Middle frontal gyrus (tissue), 1 donor: Measurements from ENCODE around the gene RAI1.

Experiments used
- DNase-seq: peaks from one replicate; pipeline ENCODE4 v3.0.0-alpha.2; 2015; ENCODE audit warnings: low spot score; ENCODE audit errors: extremely low spot score

The RAI1 gene

GRCh38 chr17:17813725-17814095 is 132.5 kb downstream of the RAI1 start:
- no peak for DNase-seq

GRCh38 chr17:17814162-17815061 is 133.2 kb downstream of the RAI1 start:
- no peak for DNase-seq

DNA sequence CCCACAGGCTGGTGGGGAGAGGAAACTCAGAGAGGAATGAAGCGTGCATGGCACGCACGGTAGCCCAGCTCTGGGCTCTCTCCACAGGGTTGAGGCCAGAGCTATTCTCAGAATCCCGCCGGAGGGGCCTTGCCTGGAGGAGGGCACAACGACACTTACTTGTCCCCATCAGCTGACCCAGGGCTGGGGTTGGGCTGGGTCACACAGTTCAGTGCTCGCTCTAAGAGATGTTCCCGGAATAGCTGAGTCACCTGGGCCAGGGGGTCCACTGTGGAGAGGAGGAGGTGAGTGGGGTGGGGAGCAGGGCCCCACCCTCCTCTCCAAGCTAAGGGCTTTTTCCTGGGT is 133.8 kb downstream of the RAI1 start:
- DNase-seq = no peak

DNA sequence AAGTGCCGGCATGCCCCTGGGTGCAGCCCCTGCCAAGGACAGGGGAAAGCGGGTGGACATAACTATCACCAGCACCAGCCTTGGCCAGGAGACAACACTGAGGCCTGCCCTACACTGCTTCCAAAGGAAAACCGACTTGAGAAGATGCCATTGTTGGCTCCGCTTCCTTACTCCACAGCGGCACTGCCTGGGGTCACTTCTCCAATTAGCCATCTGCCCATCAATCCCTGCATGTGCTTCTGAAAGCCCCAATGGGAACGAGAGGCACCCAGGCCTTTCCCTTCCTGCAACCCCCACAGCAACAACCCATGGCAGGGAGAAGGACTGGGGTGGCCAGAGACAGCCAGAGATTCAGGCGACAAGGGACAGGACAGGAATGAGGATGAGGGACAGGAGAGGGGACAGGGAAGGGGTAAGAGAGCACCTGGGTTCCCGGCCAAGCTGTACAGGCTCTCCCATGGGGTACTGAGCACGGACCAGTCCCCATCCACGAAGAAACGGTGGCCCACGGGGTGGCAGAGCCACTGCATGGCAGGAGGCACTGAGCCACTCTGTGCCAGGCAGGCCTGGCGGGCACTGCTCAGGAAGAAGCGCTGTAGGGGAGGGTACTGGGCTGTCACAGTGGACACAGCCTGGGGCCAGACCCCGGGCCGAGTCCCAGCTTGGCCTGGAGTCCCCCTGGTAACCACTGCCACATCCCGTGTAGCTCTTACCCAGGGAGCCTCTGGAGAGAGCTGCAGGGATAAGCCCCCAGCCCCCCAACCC is 134.4 kb downstream of the RAI1 start:
- DNase-seq = no peak

DNA sequence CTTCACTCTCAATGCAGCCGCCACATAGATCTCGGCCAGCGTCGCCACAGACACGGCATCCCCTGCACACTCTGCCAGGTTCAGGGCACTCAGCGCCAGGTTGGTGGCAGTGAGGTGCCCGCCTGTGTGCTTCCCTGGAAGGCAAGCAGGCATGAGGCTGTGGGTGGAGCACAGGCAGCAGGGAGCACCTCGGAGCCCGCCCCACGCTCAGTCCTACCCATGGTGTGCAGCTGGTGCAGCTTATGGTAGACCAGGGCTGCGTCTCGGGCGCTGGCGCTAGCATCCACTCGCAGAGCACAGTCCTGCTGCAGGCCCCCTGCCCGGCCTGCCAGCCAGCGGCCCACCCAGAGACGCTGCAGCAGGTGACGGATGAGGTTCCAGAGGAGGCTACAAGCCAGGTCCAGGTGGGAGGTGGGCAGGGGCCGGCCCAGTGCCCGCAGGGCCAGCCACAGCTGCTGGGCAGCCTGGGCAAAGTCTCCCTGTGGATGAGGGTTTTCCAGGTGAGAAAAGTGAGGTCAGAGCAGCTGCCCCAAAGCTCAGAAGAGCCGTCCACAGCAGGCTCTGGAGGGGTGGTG is 135.1 kb downstream of the RAI1 start:
- no peak for DNase-seq

DNA sequence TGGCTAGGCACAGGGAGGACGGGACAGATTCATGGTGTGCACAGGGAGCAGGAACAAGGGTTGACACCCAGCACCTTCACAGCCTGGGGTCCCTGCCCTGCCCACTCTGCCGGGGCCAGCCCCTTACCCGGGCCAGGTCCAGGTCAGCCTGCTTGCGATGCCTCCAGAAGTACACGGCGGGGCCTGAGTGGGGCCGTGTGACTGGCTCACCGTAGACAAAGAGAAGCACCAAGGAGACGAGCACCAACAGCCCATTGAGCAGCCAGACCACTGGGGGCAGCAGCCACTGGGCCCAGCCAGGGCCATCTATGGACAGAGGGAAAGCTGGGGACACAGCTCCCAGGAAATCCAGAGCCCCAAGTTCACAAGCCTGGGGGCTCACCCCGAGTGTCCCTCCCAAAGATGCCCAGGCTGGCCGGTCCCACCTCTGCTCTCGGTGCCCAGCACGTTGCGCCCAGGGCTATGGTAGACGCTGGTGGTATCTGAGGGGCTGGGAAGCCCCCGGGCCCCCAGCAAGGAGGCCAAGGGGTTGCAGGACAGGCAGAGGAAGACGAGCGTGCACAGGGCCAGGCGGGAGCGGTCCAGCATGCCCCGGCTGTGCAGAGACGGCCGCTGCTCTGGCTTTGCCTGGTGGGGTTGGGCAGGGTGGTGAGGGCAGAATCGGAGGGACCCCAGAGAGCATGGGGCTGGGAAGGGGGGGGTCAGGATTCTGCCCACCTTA is 135.7 kb downstream of the RAI1 start:
- DNase-seq = no peak

DNA sequence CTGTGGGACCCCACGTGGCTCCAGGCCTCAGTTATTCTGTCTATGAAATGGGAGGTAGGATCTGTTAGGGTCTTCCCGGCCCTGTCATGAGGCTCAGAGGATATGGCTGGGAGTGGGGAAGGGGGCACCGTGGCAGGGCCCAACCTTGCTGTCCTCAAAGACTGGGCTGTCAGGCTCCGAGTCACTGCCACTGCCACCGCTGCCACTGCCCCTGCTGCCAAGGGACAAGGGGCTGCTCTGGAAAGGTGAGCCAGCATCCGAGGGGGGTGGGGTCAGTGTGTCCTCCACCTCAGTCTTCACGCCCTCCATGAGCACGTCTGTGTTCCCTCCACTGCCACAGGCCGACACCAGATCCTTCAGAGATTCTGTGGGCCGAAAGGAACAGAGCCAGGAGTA is 136.3 kb downstream of the RAI1 start:
- DNase-seq = no peak

- no peak for DNase-seq
Measured at GRCh38 chr17:17818088-17818526, 136.8 kb downstream of the RAI1 start.

- DNase-seq = no peak
Measured at GRCh38 chr17:17819111-17819510, 137.9 kb downstream of the RAI1 start.

DNA sequence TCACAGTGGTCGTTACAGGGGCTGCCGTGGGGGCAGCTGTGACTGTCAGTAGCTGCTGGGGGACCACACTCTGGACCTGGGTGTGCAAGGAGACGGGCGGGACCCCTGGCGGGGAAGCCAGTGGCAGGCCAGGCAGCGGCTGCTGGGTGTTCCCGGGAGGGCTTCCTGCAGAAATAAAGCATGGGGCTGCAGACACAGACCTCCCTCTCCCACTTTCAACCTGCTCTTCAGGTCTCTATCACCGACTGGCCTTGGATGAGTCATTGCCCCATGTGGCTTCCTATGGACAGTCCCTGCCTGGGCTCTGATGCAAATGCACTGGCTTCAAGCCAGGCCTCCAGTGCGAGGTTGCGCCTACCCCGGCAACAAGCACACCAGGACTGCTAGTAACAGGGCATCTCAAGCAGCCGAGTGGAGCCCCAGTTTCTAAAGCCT is 138.3 kb downstream of the RAI1 start:
- no peak for DNase-seq

DNA sequence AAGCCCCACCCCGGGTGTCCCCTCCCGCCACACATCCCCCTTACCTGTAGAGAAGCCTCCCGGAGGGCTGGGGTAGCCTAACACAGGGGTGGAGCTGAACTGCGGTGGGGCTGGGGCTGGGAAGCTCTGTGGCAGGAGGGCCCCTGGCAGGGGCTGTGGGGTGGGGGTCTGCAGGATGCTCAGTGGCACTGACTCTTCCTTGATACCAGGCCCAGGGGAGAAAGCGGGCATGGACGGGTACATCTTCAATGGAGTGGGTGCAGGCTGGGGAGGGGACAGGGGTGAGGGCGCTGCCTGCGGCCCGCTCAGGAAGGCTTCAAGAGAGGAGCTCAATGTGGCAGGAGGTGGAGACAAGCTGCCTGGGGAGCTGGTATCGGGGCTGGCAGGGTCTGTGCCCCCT is 138.8 kb downstream of the RAI1 start:
- no peak for DNase-seq

DNA sequence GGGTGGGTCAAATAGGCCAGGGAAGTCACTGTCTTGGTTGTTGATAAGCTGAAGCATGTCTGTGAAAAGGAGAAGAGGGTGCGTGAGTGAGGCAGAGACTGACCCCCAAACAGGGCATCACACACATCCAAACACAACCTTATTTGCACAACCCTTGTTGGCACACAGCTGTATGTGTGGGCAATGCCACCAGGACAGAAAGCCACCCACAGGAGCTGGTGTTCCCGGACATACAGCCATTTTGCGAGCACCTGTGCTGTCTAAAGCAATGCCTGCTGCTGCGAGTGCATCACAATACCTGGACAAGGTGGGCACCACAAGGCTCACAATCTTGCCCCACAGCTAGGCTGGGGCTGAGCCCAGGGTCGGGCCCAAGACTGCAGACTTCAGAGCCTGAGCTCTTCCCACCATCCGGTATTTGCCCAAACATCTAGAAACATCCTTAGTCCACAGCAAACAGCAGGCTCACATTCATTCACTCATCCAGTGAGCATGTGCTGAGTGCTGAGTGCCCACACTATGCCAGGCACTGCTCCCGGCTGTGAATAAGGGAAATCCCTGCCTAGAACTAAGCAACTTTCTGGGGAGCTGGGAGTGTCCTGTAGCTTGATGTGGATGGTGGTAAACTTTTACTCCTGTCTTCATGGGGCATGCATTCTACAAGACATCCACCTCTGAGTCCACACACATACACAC is 139.4 kb downstream of the RAI1 start:
- no peak for DNase-seq

DNA sequence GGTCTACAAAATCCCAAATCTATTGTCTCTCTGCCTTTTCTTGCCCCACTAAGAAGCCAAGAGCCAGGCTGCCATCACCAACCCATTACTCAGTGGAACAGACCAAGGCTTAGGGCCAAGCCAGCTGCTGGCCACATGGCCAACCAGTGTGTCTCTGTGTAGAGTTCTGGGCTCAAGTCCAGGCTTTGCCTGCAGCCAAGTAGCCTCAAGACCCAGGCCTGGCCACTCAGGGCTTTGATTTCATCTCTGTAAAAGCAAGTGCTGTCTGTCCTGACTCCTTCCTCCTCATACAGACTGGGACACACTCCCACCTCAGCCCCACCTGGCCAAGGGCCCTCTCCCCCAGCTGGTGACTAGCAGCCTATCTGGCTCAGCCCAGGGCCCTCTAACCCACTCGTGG is 140.9 kb downstream of the RAI1 start:
- DNase-seq = peak; percentile 80

DNA sequence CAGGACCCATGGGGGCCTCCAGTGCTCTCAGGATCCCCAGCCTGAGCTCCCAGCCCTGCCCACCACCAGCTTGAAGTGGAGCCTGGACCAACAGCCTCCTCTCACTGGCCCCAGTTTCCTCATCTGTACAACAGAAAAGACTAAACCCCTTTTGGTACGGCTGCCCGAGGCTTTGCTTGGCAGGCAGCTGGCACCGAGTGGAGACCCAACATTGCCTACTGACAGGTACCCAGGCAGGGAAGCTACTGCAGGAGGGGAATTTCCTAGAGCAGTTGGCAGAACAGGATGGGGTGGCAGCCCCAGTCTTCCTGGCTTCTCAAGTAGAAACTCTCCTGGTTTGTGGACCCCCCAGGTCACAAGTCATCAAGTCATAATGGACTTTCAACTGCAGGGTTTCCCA is 141.4 kb downstream of the RAI1 start:
- DNase-seq = no peak

- peak; percentile 84 for DNase-seq
Measured at GRCh38 chr17:17823433-17824118, 142.3 kb downstream of the RAI1 start.

- DNase-seq = no peak
Measured at GRCh38 chr17:17824119-17824782, 143.0 kb downstream of the RAI1 start.

DNA sequence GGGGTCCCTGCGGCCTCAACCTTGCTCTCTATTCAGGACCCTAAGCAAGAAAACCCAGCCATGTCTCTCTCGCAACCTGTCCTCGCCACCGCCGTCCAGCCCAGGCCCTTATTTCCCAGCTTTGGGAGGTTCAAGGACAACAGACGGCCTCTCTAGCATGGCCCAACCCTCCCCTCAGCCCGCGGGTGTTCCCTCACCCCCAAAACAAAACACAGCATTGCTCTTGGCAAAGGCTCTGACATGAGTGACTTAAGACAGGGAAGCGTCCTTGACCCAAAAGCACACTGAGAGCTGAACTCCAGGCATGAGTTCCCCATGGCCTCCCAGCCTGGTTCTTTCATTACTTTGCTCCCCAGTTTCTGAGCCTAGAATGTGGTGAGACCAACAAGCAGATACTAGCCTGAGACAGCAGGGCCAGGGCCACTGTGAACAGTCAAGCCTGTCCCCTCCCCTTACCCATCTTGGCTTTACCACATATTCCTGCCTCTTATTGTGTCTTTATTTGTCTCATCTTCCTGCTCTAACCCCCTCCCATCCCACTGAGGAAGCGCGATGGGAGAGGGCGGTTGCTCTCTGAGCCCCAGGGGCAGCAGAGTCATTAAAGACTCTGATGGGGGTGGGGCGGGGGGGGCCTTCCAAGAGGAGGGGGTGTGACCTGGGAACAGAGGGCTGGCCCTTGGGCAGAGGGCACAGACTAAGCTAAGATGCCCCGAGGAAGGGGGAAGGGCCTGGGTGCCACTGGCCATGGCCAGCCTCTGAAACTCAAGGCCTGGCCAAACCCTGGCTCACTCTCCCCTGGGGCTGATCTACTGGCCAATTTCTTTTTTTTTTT is 143.7 kb downstream of the RAI1 start:
- no peak for DNase-seq

- no peak for DNase-seq
Measured at GRCh38 chr17:17826342-17826713, 145.1 kb downstream of the RAI1 start.
